Brain microvascular endothelial cell (primary cell): ENCODE data around the gene EXOC6.
A peak's percentile ranks its signal among the peaks of the same experiment; 100 is the strongest.

Source experiments
- DNase-seq: peaks from one replicate; pipeline ENCODE4 v3.0.0-alpha.2; 2020
- H3K27ac ChIP-seq: fragments of 250-450 bp; sonication (Bioruptor Pico); 2 replicates; pipeline ENCODE4 v1.5.1; 2020; ENCODE audit warnings: mild to moderate bottlenecking, moderate library complexity
- H3K27me3 ChIP-seq: fragments of 250-450 bp; sonication (Bioruptor Pico); replicated peaks from 2 replicates; pipeline ENCODE4 v1.5.1; 2020; ENCODE audit warnings: mild to moderate bottlenecking
- H3K36me3 ChIP-seq: fragments of 250-450 bp; sonication (Bioruptor Pico); replicated peaks from 2 replicates; pipeline ENCODE4 v1.5.1; 2020; ENCODE audit warnings: mild to moderate bottlenecking
- H3K4me3 ChIP-seq: 2 replicates; pipeline ENCODE4 v1.5.1; 2011; ENCODE audit warnings: low read depth, mild to moderate bottlenecking, control low read depth, low read length, moderate library complexity
- CTCF ChIP-seq: IDR thresholded peaks from 2 replicates; pipeline ENCODE4 v1.5.1; 2011; ENCODE audit warnings: low read depth, mild to moderate bottlenecking, moderate library complexity, low read length, control low read depth, inconsistent platforms; ENCODE audit errors: missing control alignments
- in situ Hi-C: cut with HindIII; loops from 2 replicates; pipeline ENCODE4 v1.10.0; 2017; ENCODE audit warnings: low sequenced_read_pairs, low pct_ligation_motif_present

EXOC6 gene

GRCh38 chr10:92810934-92811532 is 37.3 kb upstream of the EXOC6 start:
- TF ChIP-seq CTCF: no peak
- no peak overlapping the region for H3K4me3 ChIP-seq
- H3K27me3 ChIP-seq: no peaks in the 10 kb centered on the region
- in situ Hi-C loops: no loop called here
- DNase-seq: no peak
- H3K27ac ChIP-seq: no peak overlapping the region
- H3K36me3 ChIP-seq: no peaks in the 10 kb centered on the region

GRCh38 chr10:92811986-92812385 is 36.3 kb upstream of the EXOC6 start:
- no peak for DNase-seq
- TF ChIP-seq CTCF: no peak
- no peak overlapping the region for H3K27ac ChIP-seq
- no peaks in the 10 kb centered on the region for H3K36me3 ChIP-seq
- in situ Hi-C loops: no loop called here
- H3K27me3 ChIP-seq: no peaks in the 10 kb centered on the region
- H3K4me3 ChIP-seq: no peak overlapping the region

GRCh38 chr10:92813979-92814378 is 34.3 kb upstream of the EXOC6 start:
- Histone ChIP-seq H3K36me3 (no peaks in the 10 kb centered on the region), H3K27ac (no peak overlapping the region), H3K27me3 (no peaks in the 10 kb centered on the region), H3K4me3 (no peak overlapping the region)
- in situ Hi-C loops: no loop called here
- no peak for TF ChIP-seq CTCF
- DNase-seq: no peak

DNA sequence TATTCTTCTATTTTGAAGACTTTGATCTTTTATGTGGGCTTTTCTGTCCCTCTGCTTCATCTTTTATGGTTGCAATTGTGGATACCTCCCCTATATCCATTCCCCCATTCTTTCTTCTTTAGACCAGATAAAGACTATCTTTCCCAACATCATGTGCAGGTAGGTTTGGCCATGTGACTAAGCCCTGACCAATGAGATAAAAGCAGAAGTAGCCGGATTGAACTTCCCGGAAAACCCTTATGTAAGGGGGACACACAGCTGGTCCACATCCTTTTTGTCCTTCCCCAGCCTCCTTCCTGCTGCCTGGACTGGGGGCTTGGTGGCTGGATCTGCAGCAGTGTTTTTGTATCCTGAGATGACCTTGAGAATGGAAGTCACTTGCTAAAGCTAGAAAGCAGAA is 33.5 kb upstream of the EXOC6 start:
- no peak for DNase-seq
- in situ Hi-C loops: no loop called here
- no peaks in the 10 kb centered on the region for H3K36me3 ChIP-seq
- no peak for TF ChIP-seq CTCF
- H3K27ac ChIP-seq: no peak overlapping the region
- no peak overlapping the region for H3K4me3 ChIP-seq
- H3K27me3 ChIP-seq: no peaks in the 10 kb centered on the region

GRCh38 chr10:92816091-92816531 is 32.2 kb upstream of the EXOC6 start:
- no peak for DNase-seq
- Histone ChIP-seq H3K36me3 (no peaks in the 10 kb centered on the region), H3K27ac (no peak overlapping the region), H3K4me3 (no peak overlapping the region), H3K27me3 (no peaks in the 10 kb centered on the region)
- in situ Hi-C loops: no loop called here
- no peak for TF ChIP-seq CTCF

DNA sequence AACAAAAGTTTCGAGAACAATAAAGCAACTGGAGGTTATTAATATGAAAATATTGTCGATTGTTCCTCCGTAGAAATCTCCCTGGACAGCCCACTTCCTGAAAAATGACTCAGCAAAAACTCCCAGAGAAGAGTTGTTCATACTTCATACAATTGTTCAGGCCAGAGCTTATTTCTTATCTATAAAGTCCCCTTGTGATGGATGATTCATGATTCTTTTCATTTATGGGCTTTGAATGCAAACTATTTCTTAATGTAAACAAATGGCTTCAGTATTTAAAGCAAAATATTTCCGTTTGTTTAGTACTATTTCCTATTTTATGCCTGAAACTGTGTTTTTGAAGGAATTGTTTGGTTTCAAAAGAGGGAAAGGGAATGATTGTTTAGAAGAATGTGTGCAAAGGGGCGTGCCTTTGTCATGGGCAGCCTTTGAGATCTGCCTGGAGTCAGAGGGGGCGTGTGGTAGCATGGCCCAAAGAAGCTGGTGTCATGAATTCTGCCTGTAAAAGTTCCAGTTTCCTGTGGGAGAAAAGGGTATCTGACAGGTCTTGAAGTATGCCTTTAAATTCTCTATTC is 26.2 kb upstream of the EXOC6 start:
- Histone ChIP-seq H3K36me3 (no peaks in the 10 kb centered on the region), H3K27me3 (no peaks in the 10 kb centered on the region), H3K4me3 (no peak overlapping the region), H3K27ac (peak overlapping the region; percentile 83)
- no peak for TF ChIP-seq CTCF
- DNase-seq: peak; percentile 76
- in situ Hi-C loops: no loop called here
